RWPE2 (cell line): ENCODE results near the gene P4HB.

Source experiments
- ATAC-seq: fragments of 200-7000 bp; cut with Tn5 transposase; 3 replicates; pipeline ENCODE4 v1.9.1; 2021; ENCODE audit warnings: low read depth
- DNase-seq: peaks from one replicate; pipeline ENCODE4 v3.0.0-alpha.2; 2020; ENCODE audit warnings: low spot score
- H3K27ac ChIP-seq: fragments of 450-650 bp; 2 replicates; pipeline ENCODE4 v1.5.1; 2017; ENCODE audit warnings: mild to moderate bottlenecking; ENCODE audit not compliant: poor library complexity, severe bottlenecking
- H3K27me3 ChIP-seq: fragments of 250-450 bp; sonication (Bioruptor Pico); 2 replicates; pipeline ENCODE4 v1.5.1; 2021; ENCODE audit warnings: mild to moderate bottlenecking, moderate library complexity; ENCODE audit not compliant: insufficient read depth, poor library complexity, severe bottlenecking
- H3K36me3 ChIP-seq: fragments of 250-450 bp; sonication (Bioruptor Pico); 2 replicates; pipeline ENCODE4 v1.5.1; 2020; ENCODE audit warnings: low read depth, mild to moderate bottlenecking, moderate library complexity
- H3K4me1 ChIP-seq: fragments of 250-450 bp; sonication (Bioruptor Pico); 2 replicates; pipeline ENCODE4 v1.5.1; 2021; ENCODE audit warnings: mild to moderate bottlenecking, moderate library complexity; ENCODE audit not compliant: insufficient read depth, poor library complexity, severe bottlenecking
- H3K4me3 ChIP-seq: fragments of 250-450 bp; sonication (Bioruptor Pico); 2 replicates; pipeline ENCODE4 v1.5.1; 2021; ENCODE audit warnings: mild to moderate bottlenecking, moderate library complexity; ENCODE audit not compliant: severe bottlenecking
- H3K9me3 ChIP-seq: fragments of 250-450 bp; sonication (Bioruptor Pico); 2 replicates; pipeline ENCODE4 v1.5.1; 2021; ENCODE audit warnings: mild to moderate bottlenecking, moderate library complexity; ENCODE audit not compliant: severe bottlenecking
- CTCF ChIP-seq: fragments of 450-650 bp; IDR thresholded peaks from one replicate; pipeline ENCODE4 v1.5.1; 2017; ENCODE audit warnings: mild to moderate bottlenecking, moderate library complexity; ENCODE audit not compliant: poor library complexity, severe bottlenecking

P4HB gene

GRCh38 chr17:81854974-81855774 is 5.2 kb downstream of the P4HB start:
- peak; percentile 2 for TF ChIP-seq CTCF
- no peaks in the 10 kb centered on the region for H3K9me3 ChIP-seq
- DNase-seq (no peak), ATAC-seq (0 out of 3 replicates have a peak, but pooled peaks have one; percentile 13)
- no peak overlapping the region for H3K27ac ChIP-seq
- H3K36me3 ChIP-seq, result peaks cover 97% of the 10 kb centered on the region
- peaks cover 8% of the 10 kb centered on the region for H3K4me1 ChIP-seq
- H3K27me3 ChIP-seq, result no peaks in the 10 kb centered on the region
- no peak overlapping the region for H3K4me3 ChIP-seq

DNA sequence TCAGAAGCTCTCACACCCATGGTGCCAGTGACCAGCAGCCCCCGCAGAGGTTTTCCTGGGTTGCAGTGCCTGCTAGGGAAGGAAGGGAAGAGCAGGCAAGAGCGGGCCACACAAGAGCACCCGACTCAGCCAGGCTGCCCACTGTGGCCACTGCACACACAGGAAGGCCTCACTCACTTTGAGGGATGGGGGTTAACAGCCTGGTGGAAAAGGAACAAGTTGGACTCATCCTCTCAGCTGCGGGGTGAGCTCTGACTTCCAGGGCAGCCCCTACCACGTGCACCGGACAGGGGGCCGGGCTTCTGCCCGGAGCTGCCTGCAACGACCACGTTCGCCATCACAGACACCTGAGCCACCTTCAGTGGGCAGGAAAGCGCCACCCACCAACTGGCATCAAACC is 8.1 kb downstream of the P4HB start:
- ATAC-seq (no peak), DNase-seq (no peak)
- no peak overlapping the region for H3K27ac ChIP-seq
- no peak for TF ChIP-seq CTCF
- H3K27me3 ChIP-seq, result no peaks in the 10 kb centered on the region
- peaks cover 100% of the 10 kb centered on the region for H3K36me3 ChIP-seq
- H3K4me3 ChIP-seq, result no peak overlapping the region
- H3K9me3 ChIP-seq, result no peaks in the 10 kb centered on the region
- no peaks in the 10 kb centered on the region for H3K4me1 ChIP-seq

DNA sequence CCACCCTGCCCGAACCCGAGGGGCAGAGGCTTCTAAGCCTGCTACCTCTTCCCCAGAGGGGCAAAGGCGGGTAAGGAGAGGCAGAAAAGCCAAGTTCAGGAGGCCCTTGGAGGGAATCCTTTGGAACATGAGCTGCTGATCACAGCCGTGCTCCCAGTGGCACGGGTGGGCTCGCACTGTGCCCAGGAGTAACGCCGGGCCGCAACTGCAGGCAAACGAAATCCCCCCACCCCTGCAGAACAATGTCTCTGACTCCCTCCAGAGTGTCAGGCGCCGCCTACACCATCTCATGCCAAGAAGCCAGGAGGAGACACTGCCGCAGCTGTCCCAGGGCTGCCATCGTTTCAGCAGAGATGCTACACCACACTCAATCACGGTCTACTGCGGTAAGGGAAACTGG is 8.9 kb downstream of the P4HB start:
- Histone ChIP-seq H3K4me3 (no peak overlapping the region), H3K27me3 (no peaks in the 10 kb centered on the region), H3K4me1 (no peaks in the 10 kb centered on the region), H3K36me3 (peaks cover 100% of the 10 kb centered on the region), H3K9me3 (no peaks in the 10 kb centered on the region), H3K27ac (no peak overlapping the region)
- no peak for TF ChIP-seq CTCF
- ATAC-seq (no peak), DNase-seq (no peak)

- TF ChIP-seq CTCF, result no peak
- no peak for DNase-seq
- peaks cover 100% of the 10 kb centered on the region for H3K36me3 ChIP-seq
Observed at GRCh38 chr17:81849457-81849856, 10.9 kb downstream of the P4HB start.

More at GRCh38 chr17:81849457-81849856, 10.9 kb downstream of the P4HB start:
- H3K9me3 ChIP-seq, result no peaks in the 10 kb centered on the region
- H3K27me3 ChIP-seq, result no peaks in the 10 kb centered on the region
- no peaks in the 10 kb centered on the region for H3K4me1 ChIP-seq
- no peak for ATAC-seq
- no peak overlapping the region for H3K4me3 ChIP-seq
- no peak overlapping the region for H3K27ac ChIP-seq
